HEK293 (cell line): ENCODE data around the gene MRPS2.

Experiments
- CTCF ChIA-PET: fragments of 350-600 bp; formaldehyde crosslinking; extraction: SDS; loops from one replicate; lab custom pipeline; 2021; ENCODE audit warnings: antibody characterized with exemption; lab: Yijun Ruan, JAX
- POLR2A ChIA-PET: fragments of 300-600 bp; formaldehyde crosslinking; extraction: SDS; loops from one replicate; lab custom pipeline; 2020; ENCODE audit warnings: antibody characterized with exemption, inconsistent platforms; lab: Yijun Ruan, JAX
- H3K27ac ChIP-seq: fragments of 200-500 bp; sonication (Bioruptor generic); 2 replicates; pipeline ENCODE4 v1.5.1; 2014; ENCODE audit warnings: low read depth, low read length, control low read depth, inconsistent platforms; ENCODE audit errors: extremely low read depth
- H3K36me3 ChIP-seq, 2 experiments: fragments of 200-500 bp in 1 of 2; sonication (Bioruptor generic) in 1 of 2; 1 replicate in 1 of 2; 2 replicates in 1 of 2; pipeline ENCODE4 v1.5.1; 2014 to 2017; ENCODE audit warnings: inconsistent platforms in 2 of 2, low read length in 2 of 2; ENCODE audit not compliant: control insufficient read depth in 2 of 2, insufficient read depth in 1 of 2
- H3K4me1 ChIP-seq: fragments of 200-500 bp; sonication (Bioruptor generic); 2 replicates; pipeline ENCODE4 v1.5.1; 2014; ENCODE audit warnings: mild to moderate bottlenecking, low read length, inconsistent platforms; ENCODE audit not compliant: control insufficient read depth, insufficient read depth
- H3K4me3 ChIP-seq: 2 replicates; pipeline ENCODE4 v1.5.1; 2011; ENCODE audit warnings: low read depth, mild to moderate bottlenecking, control low read depth, low read length, moderate library complexity
- H3K9me3 ChIP-seq: fragments of 200-500 bp; sonication (Bioruptor generic); 2 replicates; pipeline ENCODE4 v1.5.1; 2014; ENCODE audit warnings: low read depth, low read length, inconsistent platforms; ENCODE audit not compliant: control insufficient read depth, insufficient read depth
- ATF2 ChIP-seq: fragments of 450-650 bp; formaldehyde crosslinking; IDR thresholded peaks from 2 replicates; pipeline ENCODE4 v1.5.1; 2016; ENCODE audit warnings: missing biosample characterization, missing genetic modification characterization, low read depth
- GLIS2 ChIP-seq: fragments of 450-650 bp; formaldehyde crosslinking; IDR thresholded peaks from 2 replicates; pipeline ENCODE4 v1.5.1; 2016; ENCODE audit warnings: missing biosample characterization, missing genetic modification characterization
- KLF1 ChIP-seq: fragments of 450-650 bp; formaldehyde crosslinking; IDR thresholded peaks from 2 replicates; pipeline ENCODE4 v1.5.1; 2016; ENCODE audit warnings: missing biosample characterization, missing genetic modification characterization
- PRDM10 ChIP-seq: fragments of 450-650 bp; formaldehyde crosslinking; IDR thresholded peaks from 2 replicates; pipeline ENCODE4 v1.5.1; 2016; ENCODE audit warnings: missing biosample characterization, missing genetic modification characterization
- REPIN1 ChIP-seq: fragments of 450-650 bp; formaldehyde crosslinking; IDR thresholded peaks from 2 replicates; pipeline ENCODE4 v1.5.1; 2017; ENCODE audit warnings: missing biosample characterization, missing genetic modification characterization, low read depth
- TRIM28 ChIP-seq: IDR thresholded peaks from 2 replicates; pipeline ENCODE4 v1.6.1; 2011; ENCODE audit warnings: low read length, control low read depth, borderline replicate concordance
- WT1 ChIP-seq: fragments of 450-650 bp; formaldehyde crosslinking; IDR thresholded peaks from 2 replicates; pipeline ENCODE4 v1.5.1; 2016; ENCODE audit warnings: missing biosample characterization, missing genetic modification characterization
- YY1 ChIP-seq: fragments of 450-650 bp; formaldehyde crosslinking; IDR thresholded peaks from 2 replicates; pipeline ENCODE4 v1.5.1; 2018; ENCODE audit warnings: missing biosample characterization, missing genetic modification characterization
- ZBTB8A ChIP-seq: fragments of 450-650 bp; formaldehyde crosslinking; IDR thresholded peaks from 2 replicates; pipeline ENCODE4 v1.5.1; 2016; ENCODE audit warnings: missing biosample characterization, missing genetic modification characterization
- ZIC2 ChIP-seq: fragments of 450-650 bp; formaldehyde crosslinking; IDR thresholded peaks from 2 replicates; pipeline ENCODE4 v1.5.1; 2016; ENCODE audit warnings: missing biosample characterization, missing genetic modification characterization
- ZNF121 ChIP-seq: fragments of 450-650 bp; formaldehyde crosslinking; IDR thresholded peaks from 2 replicates; pipeline ENCODE4 v1.5.1; 2016; ENCODE audit warnings: missing biosample characterization, missing genetic modification characterization
- ZNF174 ChIP-seq: fragments of 450-650 bp; formaldehyde crosslinking; IDR thresholded peaks from 2 replicates; pipeline ENCODE4 v1.5.0; 2017; ENCODE audit warnings: missing biosample characterization, mild to moderate bottlenecking, missing genetic modification characterization
- ZNF24 ChIP-seq: fragments of 450-650 bp; formaldehyde crosslinking; IDR thresholded peaks from 2 replicates; pipeline ENCODE4 v1.5.1; 2016; ENCODE audit warnings: missing biosample characterization, missing genetic modification characterization
- ZNF274 ChIP-seq, 2 experiments: fragments of 200-500 bp in 1 of 2; fragments of 450-650 bp in 1 of 2; sonication (Bioruptor generic) in 1 of 2; formaldehyde crosslinking in 1 of 2; IDR thresholded peaks; 2 replicates each; pipeline versions ENCODE4 v1.5.1 to v1.6.1; 2014 to 2016; ENCODE audit warnings: borderline replicate concordance in 1 of 2, inconsistent platforms in 1 of 2, low read length in 1 of 2, missing biosample characterization in 1 of 2, missing genetic modification characterization in 1 of 2
- ZNF335 ChIP-seq: fragments of 450-650 bp; formaldehyde crosslinking; conservative IDR thresholded peaks from 2 replicates; pipeline ENCODE4 v1.5.1; 2016; ENCODE audit warnings: missing biosample characterization, missing genetic modification characterization
- ZNF521 ChIP-seq: fragments of 450-650 bp; formaldehyde crosslinking; IDR thresholded peaks from 2 replicates; pipeline ENCODE4 v1.5.1; 2017; ENCODE audit warnings: missing biosample characterization, mild to moderate bottlenecking, missing genetic modification characterization
- ZNF561 ChIP-seq: fragments of 450-650 bp; IDR thresholded peaks from 2 replicates; pipeline ENCODE4 v1.5.1; 2018; ENCODE audit warnings: missing biosample characterization, missing genetic modification characterization, borderline replicate concordance
- ZNF600 ChIP-seq: fragments of 450-650 bp; formaldehyde crosslinking; IDR thresholded peaks from 2 replicates; pipeline ENCODE4 v1.5.1; 2016; ENCODE audit warnings: missing biosample characterization, missing genetic modification characterization
- ZNF660 ChIP-seq: fragments of 450-650 bp; IDR thresholded peaks from 2 replicates; pipeline ENCODE4 v1.5.1; 2018; ENCODE audit warnings: missing biosample characterization, mild to moderate bottlenecking, missing genetic modification characterization
- ZNF692 ChIP-seq: fragments of 450-650 bp; formaldehyde crosslinking; IDR thresholded peaks from 2 replicates; pipeline ENCODE4 v1.5.1; 2016; ENCODE audit warnings: missing biosample characterization, missing genetic modification characterization
- ZNF791 ChIP-seq: fragments of 450-650 bp; formaldehyde crosslinking; IDR thresholded peaks from 2 replicates; pipeline ENCODE4 v1.5.1; 2016; ENCODE audit warnings: missing biosample characterization, missing genetic modification characterization
- TF ChIP-seq, protein P1 (sequence below): fragments of 450-650 bp; formaldehyde crosslinking; IDR thresholded peaks from 2 replicates; pipeline ENCODE4 v1.5.1; 2016; ENCODE audit warnings: missing biosample characterization, missing genetic modification characterization
- TF ChIP-seq, protein P2 (sequence below): fragments of 450-650 bp; formaldehyde crosslinking; IDR thresholded peaks from 2 replicates; pipeline ENCODE4 v1.5.1; 2016; ENCODE audit warnings: missing biosample characterization, missing genetic modification characterization

MRPS2 gene

DNA sequence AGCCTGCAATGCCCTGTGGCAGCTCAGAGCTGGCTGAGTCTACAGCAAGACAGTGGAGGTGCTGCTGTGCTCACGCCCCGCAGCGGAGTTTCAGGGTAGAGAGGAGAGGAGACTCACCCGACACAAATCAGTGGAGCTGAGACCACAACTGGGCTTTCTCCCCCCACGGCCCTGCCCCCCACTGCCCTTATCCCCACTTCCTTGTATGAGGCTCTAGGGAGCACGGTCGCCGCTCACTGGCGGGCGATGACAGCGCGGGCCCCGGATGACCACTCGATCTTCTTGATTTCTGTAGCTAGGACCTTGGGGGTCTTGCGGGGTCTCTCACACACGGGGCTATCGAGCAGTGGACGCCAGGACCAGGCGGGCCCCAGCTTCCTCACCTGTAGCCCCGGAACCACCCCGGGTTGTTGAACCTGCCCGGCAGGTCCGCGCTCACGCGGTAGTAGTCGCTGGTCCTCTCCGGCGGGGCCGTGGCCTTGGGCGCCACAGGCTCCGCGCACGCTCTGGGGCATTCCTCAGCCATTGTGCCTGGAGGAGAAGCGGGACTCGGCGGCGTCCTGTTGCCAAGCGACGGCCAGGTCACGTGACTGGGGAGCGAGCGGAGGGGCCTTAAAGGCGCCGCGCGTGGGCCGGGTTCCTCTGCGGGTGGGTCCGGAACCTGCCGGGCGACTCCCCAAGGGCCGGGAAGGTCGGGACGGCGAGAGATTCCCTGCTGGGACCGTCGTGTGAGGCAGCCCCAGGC, 984 bp upstream of the MRPS2 start (continued):
- TF ChIP-seq, protein P1, sequence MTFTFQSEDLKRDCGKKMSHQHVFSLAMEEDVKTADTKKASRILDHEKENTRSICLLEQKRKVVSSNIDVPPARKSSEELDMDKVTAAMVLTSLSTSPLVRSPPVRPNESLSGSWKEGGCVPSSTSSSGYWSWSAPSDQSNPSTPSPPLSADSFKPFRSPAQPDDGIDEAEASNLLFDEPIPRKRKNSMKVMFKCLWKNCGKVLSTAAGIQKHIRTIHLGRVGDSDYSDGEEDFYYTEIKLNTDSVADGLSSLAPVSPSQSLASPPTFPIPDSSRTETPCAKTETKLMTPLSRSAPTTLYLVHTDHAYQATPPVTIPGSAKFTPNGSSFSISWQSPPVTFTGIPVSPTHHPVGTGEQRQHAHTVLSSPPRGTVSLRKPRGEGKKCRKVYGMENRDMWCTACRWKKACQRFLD (tag by site-specific recombination) = no peak
- TF ChIP-seq ZIC2 (tag by site-specific recombination) = peak; percentile 91
- TF ChIP-seq REPIN1 (tag by site-specific recombination) = no peak
- no peak for TF ChIP-seq ZNF521 (tag by site-specific recombination)
- TF ChIP-seq ATF2 (tag by site-specific recombination) = no peak
- peak; percentile 22; the same call in 1 of the 2 replicates for TF ChIP-seq WT1 (tag by site-specific recombination)
- TF ChIP-seq ZNF24 (tag by site-specific recombination) = peak; percentile 21; the same call in 1 of the 2 replicates
- peak; percentile 64 for TF ChIP-seq ZNF600
- TF ChIP-seq ZNF692 (tag by site-specific recombination) = peak; percentile 95
- 0 out of 2 replicates have a peak, but pooled peaks have one; percentile 12 for TF ChIP-seq ZNF561 (tag by site-specific recombination)
- TF ChIP-seq TRIM28 = no peak
- TF ChIP-seq ZNF660 (tag by site-specific recombination) = peak; percentile 67

GRCh38 chr9:135500071-135500524, 384 bp upstream of the MRPS2 start:
- no peak overlapping the region; the same call in 1 of the 2 replicates for H3K27ac ChIP-seq
- H3K4me1 ChIP-seq = peaks cover 5% of the 10 kb centered on the region; the same call in 1 of the 2 replicates
- ChIA-PET POLR2A (interaction anchor here (0.6 to 1.4 kb wide), 2 partner anchors 20 to 82 kb away, joined by 3 to 7 read pairs; no protein-coding TSS in a partner anchor), CTCF (interaction anchor here (0.6 to 1.5 kb wide), 9 partner anchors 13 to 983 kb away, joined by 3 to 5 read pairs (median 3); no protein-coding TSS in a partner anchor)
- H3K36me3 ChIP-seq = peaks cover 0 to 35% of the 10 kb centered on the region in 2 experiments; a peak in 2 of 3 replicates
- no peaks in the 10 kb centered on the region for H3K9me3 ChIP-seq
- H3K4me3 ChIP-seq = peak overlapping the region; percentile 87
- TF ChIP-seq KLF1 (tag by site-specific recombination) (no peak), PRDM10 (tag by site-specific recombination) (0 out of 2 replicates have a peak, but pooled peaks have one; percentile 24), ZNF174 (tag by site-specific recombination) (no peak), ZNF335 (peak; percentile 96), GLIS2 (tag by site-specific recombination) (peak; percentile 65; the same call in 1 of the 2 replicates), ZNF121 (tag by site-specific recombination) (no peak), ZNF791 (no peak), ZBTB8A (tag by site-specific recombination) (0 out of 2 replicates have a peak, but pooled peaks have one; percentile 0), ZIC2 (tag by site-specific recombination) (0 out of 2 replicates have a peak, but pooled peaks have one; percentile 0), ZNF274 (IDR thresholded peaks at IDR 0.05; ENCODE audit: low read length) (no peak), ZNF274 (tag by site-specific recombination; IDR thresholded peaks at IDR 0.05; ENCODE audit: borderline replicate concordance) (no peak), YY1 (no peak), ZNF660 (tag by site-specific recombination) (no peak)
- TF ChIP-seq, protein P2, sequence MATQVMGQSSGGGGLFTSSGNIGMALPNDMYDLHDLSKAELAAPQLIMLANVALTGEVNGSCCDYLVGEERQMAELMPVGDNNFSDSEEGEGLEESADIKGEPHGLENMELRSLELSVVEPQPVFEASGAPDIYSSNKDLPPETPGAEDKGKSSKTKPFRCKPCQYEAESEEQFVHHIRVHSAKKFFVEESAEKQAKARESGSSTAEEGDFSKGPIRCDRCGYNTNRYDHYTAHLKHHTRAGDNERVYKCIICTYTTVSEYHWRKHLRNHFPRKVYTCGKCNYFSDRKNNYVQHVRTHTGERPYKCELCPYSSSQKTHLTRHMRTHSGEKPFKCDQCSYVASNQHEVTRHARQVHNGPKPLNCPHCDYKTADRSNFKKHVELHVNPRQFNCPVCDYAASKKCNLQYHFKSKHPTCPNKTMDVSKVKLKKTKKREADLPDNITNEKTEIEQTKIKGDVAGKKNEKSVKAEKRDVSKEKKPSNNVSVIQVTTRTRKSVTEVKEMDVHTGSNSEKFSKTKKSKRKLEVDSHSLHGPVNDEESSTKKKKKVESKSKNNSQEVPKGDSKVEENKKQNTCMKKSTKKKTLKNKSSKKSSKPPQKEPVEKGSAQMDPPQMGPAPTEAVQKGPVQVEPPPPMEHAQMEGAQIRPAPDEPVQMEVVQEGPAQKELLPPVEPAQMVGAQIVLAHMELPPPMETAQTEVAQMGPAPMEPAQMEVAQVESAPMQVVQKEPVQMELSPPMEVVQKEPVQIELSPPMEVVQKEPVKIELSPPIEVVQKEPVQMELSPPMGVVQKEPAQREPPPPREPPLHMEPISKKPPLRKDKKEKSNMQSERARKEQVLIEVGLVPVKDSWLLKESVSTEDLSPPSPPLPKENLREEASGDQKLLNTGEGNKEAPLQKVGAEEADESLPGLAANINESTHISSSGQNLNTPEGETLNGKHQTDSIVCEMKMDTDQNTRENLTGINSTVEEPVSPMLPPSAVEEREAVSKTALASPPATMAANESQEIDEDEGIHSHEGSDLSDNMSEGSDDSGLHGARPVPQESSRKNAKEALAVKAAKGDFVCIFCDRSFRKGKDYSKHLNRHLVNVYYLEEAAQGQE = peak; percentile 77
